ENCODE measurements around the gene HSPBAP1. TPM values are rescaled to one million over a fixed set of nuclear protein-coding genes. Genes with fewer than 3 reads are reported as not detected.

Gene HSPBAP1
- total RNA-seq, 1 experiment from 2014 or later, result 9.8 TPM

DNA sequence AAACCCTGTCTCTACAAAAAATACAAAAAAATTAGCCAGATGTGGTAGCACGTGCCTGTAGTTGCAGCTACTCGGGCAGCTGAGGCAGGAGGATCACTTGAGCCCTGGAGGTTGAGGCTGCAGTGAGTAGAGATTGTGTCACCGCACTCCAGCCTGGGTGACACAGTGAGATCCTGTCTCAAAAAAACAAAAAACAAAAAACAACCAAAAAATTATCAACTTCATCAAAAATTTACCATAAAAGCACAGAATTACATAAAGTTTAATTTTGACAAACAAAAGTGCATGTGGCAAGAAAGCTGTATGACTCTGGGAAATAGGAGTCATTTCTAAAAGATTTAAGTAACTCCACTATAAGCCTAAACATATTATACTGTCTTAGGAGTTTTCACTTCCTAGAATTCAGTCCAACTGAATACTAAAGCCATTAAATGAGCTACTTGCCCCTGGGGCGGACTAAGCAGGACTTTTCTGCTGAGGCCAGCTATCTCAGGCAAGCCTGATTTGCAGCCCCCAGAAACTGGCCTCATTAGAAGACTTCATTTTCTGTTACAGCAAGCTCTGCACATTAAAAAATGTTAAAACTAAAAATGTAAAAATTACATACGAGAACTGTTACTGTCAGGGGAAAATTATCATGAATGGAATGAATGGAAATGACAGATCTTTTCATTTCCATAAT lies 23.0 kb downstream of the HSPBAP1 start:
- Histone ChIP-seq H3K9ac (ENCODE audit: extremely low read depth, insufficient read length, low read length) (no peak overlapping the region), H3K14ac (ENCODE audit: insufficient read depth, low read length) (no peak overlapping the region), H2AFZ (ENCODE audit: low read length) (no peak overlapping the region), H2AK5ac (ENCODE audit: insufficient read length, low read length) (no peak overlapping the region), H2BK15ac (ENCODE audit: low read depth, low read length) (no peak overlapping the region), H2BK120ac (ENCODE audit: low read depth, low read length, poor library complexity, severe bottlenecking) (no peak overlapping the region), H3K56ac (ENCODE audit: insufficient read length, low read depth, low read length) (no peak overlapping the region), H3K4ac (ENCODE audit: low read depth, low read length) (no peak overlapping the region), H3K79me1 (ENCODE audit: insufficient read depth, low read depth, low read length, poor library complexity, severe bottlenecking) (no peaks in the 10 kb centered on the region), H3K79me2 (ENCODE audit: insufficient read depth, low read length) (no peaks in the 10 kb centered on the region), H3K9me3 (ENCODE audit: control insufficient read depth, low read depth, low read length) (no peaks in the 10 kb centered on the region), H2BK12ac (ENCODE audit: insufficient read length, low read depth, low read length) (no peak overlapping the region), H3K27ac (ENCODE audit: insufficient read length, low read depth, low read length) (no peak overlapping the region), H3T11ph (ENCODE audit: low read length) (no peak overlapping the region), H3K27me3 (ENCODE audit: insufficient read depth, low read length) (no peaks in the 10 kb centered on the region), H3K4me1 (ENCODE audit: insufficient read depth, low read length) (no peaks in the 10 kb centered on the region), H3K18ac (ENCODE audit: insufficient read length, low read depth, low read length) (no peak overlapping the region), H3K4me2 (ENCODE audit: insufficient read depth, insufficient read length, low read length) (no peak overlapping the region), H3K23me2 (ENCODE audit: insufficient read length, low read depth, low read length, poor library complexity, severe bottlenecking) (no peaks in the 10 kb centered on the region), H4K8ac (replicated peaks; ENCODE audit: insufficient read length, low read depth, low read length) (no peak overlapping the region), H4K91ac (ENCODE audit: insufficient read length, low read depth, low read length) (no peak overlapping the region), H2BK5ac (ENCODE audit: insufficient read length, low read length) (no peak overlapping the region), H4K5ac (ENCODE audit: insufficient read length, low read depth, low read length) (no peak overlapping the region), H4K20me1 (ENCODE audit: control insufficient read depth, insufficient read depth, insufficient read length) (no peaks in the 10 kb centered on the region), H2BK20ac (ENCODE audit: low read depth, low read length, poor library complexity, severe bottlenecking) (no peak overlapping the region), H3K23ac (ENCODE audit: insufficient read length, low read depth, low read length) (no peak overlapping the region)
- peaks cover 0 to 5% of the 10 kb centered on the region in 2 experiments; a peak in 2 of 4 replicates for H3K4me1 Mint-ChIP-seq
- H3K4me3 Mint-ChIP-seq, result no peak overlapping the region
- DNase-seq, result no peak
- peaks cover 0 to 6% (median 0%) of the 10 kb centered on the region in 3 experiments; a peak in 2 of 7 replicates for H3K36me3 Mint-ChIP-seq (ENCODE audit: insufficient read depth in 1 of 3, low read depth in 3 of 3)
- no peaks in the 10 kb centered on the region for H3K9me3 Mint-ChIP-seq
- WGBS (ENCODE audit: extremely low coverage, insufficient read length, low lambda C conversion rate), result no CpG with 5 or more reads among the region's 5 CpGs
- no peaks in the 10 kb centered on the region for H3K27me3 Mint-ChIP-seq (ENCODE audit: low read depth)
- TF ChIP-seq, protein P1, sequence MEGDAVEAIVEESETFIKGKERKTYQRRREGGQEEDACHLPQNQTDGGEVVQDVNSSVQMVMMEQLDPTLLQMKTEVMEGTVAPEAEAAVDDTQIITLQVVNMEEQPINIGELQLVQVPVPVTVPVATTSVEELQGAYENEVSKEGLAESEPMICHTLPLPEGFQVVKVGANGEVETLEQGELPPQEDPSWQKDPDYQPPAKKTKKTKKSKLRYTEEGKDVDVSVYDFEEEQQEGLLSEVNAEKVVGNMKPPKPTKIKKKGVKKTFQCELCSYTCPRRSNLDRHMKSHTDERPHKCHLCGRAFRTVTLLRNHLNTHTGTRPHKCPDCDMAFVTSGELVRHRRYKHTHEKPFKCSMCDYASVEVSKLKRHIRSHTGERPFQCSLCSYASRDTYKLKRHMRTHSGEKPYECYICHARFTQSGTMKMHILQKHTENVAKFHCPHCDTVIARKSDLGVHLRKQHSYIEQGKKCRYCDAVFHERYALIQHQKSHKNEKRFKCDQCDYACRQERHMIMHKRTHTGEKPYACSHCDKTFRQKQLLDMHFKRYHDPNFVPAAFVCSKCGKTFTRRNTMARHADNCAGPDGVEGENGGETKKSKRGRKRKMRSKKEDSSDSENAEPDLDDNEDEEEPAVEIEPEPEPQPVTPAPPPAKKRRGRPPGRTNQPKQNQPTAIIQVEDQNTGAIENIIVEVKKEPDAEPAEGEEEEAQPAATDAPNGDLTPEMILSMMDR (conservative IDR thresholded peaks at IDR 0.05), result no peak
- no peak overlapping the region for H3K27ac Mint-ChIP-seq

Data from H9 (cell line).